Suprapubic skin (tissue), 3 donors: ENCODE data around the gene HDAC11.

Source experiments
- CTCF ChIP-seq, 2 donors: fragments of 200-600 bp in 1 of 2; fragments of 450-650 bp in 1 of 2; sonication (generic) in 1 of 2; IDR thresholded peaks; one replicate each; pipeline ENCODE4 v1.5.1; 2016 to 2019; ENCODE audit warnings: antibody characterized with exemption in 2 of 2, mild to moderate bottlenecking in 1 of 2, moderate library complexity in 1 of 2
- POLR2AphosphoS5 ChIP-seq, 3 donors: sonication (generic); formaldehyde crosslinking; IDR thresholded peaks; one replicate each; pipeline ENCODE4 v1.6.1; 2017; ENCODE audit warnings: antibody characterized with exemption in 3 of 3

DNA sequence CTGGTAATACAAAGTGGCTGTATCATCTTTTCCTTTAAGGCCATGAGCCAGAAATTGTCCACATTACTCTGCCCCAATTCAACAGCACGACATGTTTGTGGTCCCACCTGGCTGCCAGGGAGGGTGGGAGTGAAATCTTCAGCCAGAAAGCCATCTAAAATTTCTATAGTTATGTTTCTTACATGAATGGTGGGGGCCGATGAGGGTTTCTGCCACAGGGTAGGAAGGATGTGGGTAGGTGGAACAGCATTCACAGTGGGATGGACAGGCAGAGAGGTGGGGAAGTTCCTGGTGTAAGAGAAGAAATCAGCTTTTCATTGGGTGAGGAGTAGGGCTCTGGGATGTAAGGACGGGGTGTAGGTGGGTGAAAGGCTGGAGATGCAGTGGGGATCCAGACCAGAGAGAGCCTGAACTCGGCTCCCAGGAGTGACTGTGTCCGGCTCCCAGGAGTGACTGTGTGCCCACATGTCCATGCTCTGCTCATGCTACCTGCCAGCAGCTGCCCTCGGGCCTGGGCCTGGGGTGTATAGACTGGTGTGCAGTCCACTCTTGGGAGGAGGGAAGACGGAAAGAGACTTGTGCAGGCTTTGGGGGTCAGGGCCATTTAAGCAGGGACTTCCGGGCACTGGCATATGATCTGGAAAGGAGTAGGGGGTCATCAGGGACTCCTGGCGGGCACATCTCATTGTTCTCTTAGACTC lies 65.0 kb downstream of the HDAC11 start:
- TF ChIP-seq CTCF (IDR thresholded peaks at IDR 0.05) = no peak
- TF ChIP-seq POLR2AphosphoS5 (IDR thresholded peaks at IDR 0.05) = no peak
